IMR-90 (cell line): ENCODE data around the gene MAK. TPM values are rescaled to one million over a fixed set of nuclear protein-coding genes. Genes with fewer than 3 reads are reported as not detected.

Experiments used
- ATAC-seq: fragments of 200-7000 bp; cut with Tn5 transposase; 2 replicates; pipeline ENCODE4 v1.9.1; 2020; ENCODE audit warnings: low read depth, mild to moderate bottlenecking, moderate library complexity
- BruUV-seq: library from RNA; stranded (reverse); fragments of 400-500 nt; replicated peaks from 2 replicates; lab custom pipeline; 2021; lab: Mats Ljungman, UMichigan
- CTCF ChIA-PET: fragments of 300-600 bp; formaldehyde crosslinking; extraction: SDS; loops from one replicate; lab custom pipeline; 2021; ENCODE audit warnings: antibody characterized with exemption; lab: Yijun Ruan, JAX
- POLR2A ChIA-PET: fragments of 300-600 bp; sonication (Branson Sonifier 250); formaldehyde crosslinking; loops from one replicate; lab custom pipeline; 2022; ENCODE audit warnings: antibody characterized with exemption; ENCODE audit not compliant: unreplicated experiment; lab: Charles Lee
- DNase-seq: peaks from one replicate; pipeline ENCODE4 v3.0.0; 2013
- H2AFZ ChIP-seq: replicated peaks from 2 replicates; pipeline ENCODE3; 2013; ENCODE audit warnings: low read length, mild to moderate bottlenecking; ENCODE audit not compliant: poor library complexity
- H2AK5ac ChIP-seq: 2 replicates; pipeline ENCODE4 v1.6.1; 2013; ENCODE audit warnings: low read depth, low read length, inconsistent platforms
- H2AK9ac ChIP-seq: replicated peaks from 2 replicates; pipeline ENCODE3; 2013; ENCODE audit warnings: mild to moderate bottlenecking, low read depth, low read length, moderate library complexity; ENCODE audit not compliant: poor library complexity
- H2BK120ac ChIP-seq: 2 replicates; pipeline ENCODE4 v1.6.1; 2013; ENCODE audit warnings: low read depth, low read length, inconsistent platforms
- H2BK15ac ChIP-seq: 3 replicates; pipeline ENCODE4 v1.6.1; 2013; ENCODE audit warnings: low read depth, low read length, inconsistent platforms
- H2BK20ac ChIP-seq: 2 replicates; pipeline ENCODE4 v1.6.1; 2013; ENCODE audit warnings: low read depth, mild to moderate bottlenecking, inconsistent platforms, low read length, moderate library complexity
- H2BK5ac ChIP-seq: 2 replicates; pipeline ENCODE4 v1.6.1; 2013; ENCODE audit warnings: mild to moderate bottlenecking, low read depth, low read length, inconsistent platforms; ENCODE audit not compliant: poor library complexity, severe bottlenecking
- H3K14ac ChIP-seq: replicated peaks from 2 replicates; pipeline ENCODE4 v1.6.1; 2013; ENCODE audit warnings: low read depth, low read length, inconsistent platforms
- H3K18ac ChIP-seq: 2 replicates; pipeline ENCODE4 v1.6.1; 2013; ENCODE audit warnings: low read depth, low read length, control low read depth
- H3K23ac ChIP-seq: 2 replicates; pipeline ENCODE4 v1.6.1; 2013; ENCODE audit warnings: low read depth, low read length, inconsistent platforms
- H3K27ac ChIP-seq: 2 replicates; pipeline ENCODE4 v1.5.1; 2013; ENCODE audit warnings: mild to moderate bottlenecking, control low read depth, low read length; ENCODE audit not compliant: insufficient read depth
- H3K27me3 ChIP-seq: 2 replicates; pipeline ENCODE4 v1.6.1; 2013; ENCODE audit warnings: low read length; ENCODE audit not compliant: control insufficient read depth, insufficient read depth
- H3K36me3 ChIP-seq: 2 replicates; pipeline ENCODE4 v1.6.1; 2013; ENCODE audit warnings: low read length, mixed read lengths; ENCODE audit not compliant: control insufficient read depth, insufficient read depth
- H3K4ac ChIP-seq: 2 replicates; pipeline ENCODE4 v1.6.1; 2013; ENCODE audit warnings: low read depth, low read length, inconsistent platforms
- H3K4me1 ChIP-seq: 2 replicates; pipeline ENCODE4 v1.6.1; 2013; ENCODE audit warnings: low read length, mixed read lengths; ENCODE audit not compliant: control insufficient read depth, insufficient read depth
- H3K4me2 ChIP-seq: 2 replicates; pipeline ENCODE4 v1.6.1; 2013; ENCODE audit warnings: low read depth, mild to moderate bottlenecking, control low read depth, low read length, moderate library complexity
- H3K4me3 ChIP-seq: 2 replicates; pipeline ENCODE4 v1.5.1; 2013; ENCODE audit warnings: low read depth, mild to moderate bottlenecking, control low read depth, low read length, moderate library complexity; ENCODE audit not compliant: insufficient read depth
- H3K56ac ChIP-seq: 2 replicates; pipeline ENCODE4 v1.6.1; 2013; ENCODE audit warnings: low read length, inconsistent platforms; ENCODE audit not compliant: insufficient read depth; ENCODE audit errors: extremely low read depth
- H3K79me1 ChIP-seq, 2 experiments: 2 replicates each; pipeline ENCODE4 v1.6.1; 2013; ENCODE audit warnings: low read length in 2 of 2, inconsistent platforms in 1 of 2, low read depth in 1 of 2
- H3K9ac ChIP-seq: 2 replicates; pipeline ENCODE4 v1.6.1; 2013; ENCODE audit warnings: low read depth, low read length, control low read depth
- H3K9me1 ChIP-seq: 2 replicates; pipeline ENCODE4 v1.6.1; 2013; ENCODE audit warnings: low read length, inconsistent platforms; ENCODE audit not compliant: insufficient read depth
- H3K9me3 ChIP-seq: 2 replicates; pipeline ENCODE4 v1.6.1; 2013; ENCODE audit warnings: low read length; ENCODE audit not compliant: control insufficient read depth, insufficient read depth
- H4K20me1 ChIP-seq: 2 replicates; pipeline ENCODE4 v1.6.1; 2013; ENCODE audit warnings: low read length, inconsistent platforms; ENCODE audit not compliant: insufficient read depth
- H4K5ac ChIP-seq: 2 replicates; pipeline ENCODE4 v1.6.1; 2013; ENCODE audit warnings: mild to moderate bottlenecking, low read depth, low read length, control low read depth
- H4K8ac ChIP-seq, 2 experiments: 2 replicates each; pipeline ENCODE4 v1.6.1; 2013; ENCODE audit warnings: low read depth in 2 of 2, low read length in 2 of 2, control low read depth in 1 of 2, inconsistent platforms in 1 of 2
- H4K91ac ChIP-seq: 2 replicates; pipeline ENCODE4 v1.6.1; 2013; ENCODE audit warnings: low read depth, low read length, inconsistent platforms; ENCODE audit not compliant: insufficient read depth
- BHLHE40 ChIP-seq: fragments of 150-350 bp; IDR thresholded peaks from 2 replicates; pipeline ENCODE4 v1.6.1; 2016; ENCODE audit warnings: mild to moderate bottlenecking, low read depth, low read length
- CEBPB ChIP-seq: IDR thresholded peaks from 2 replicates; pipeline ENCODE4 v1.6.1; 2012; ENCODE audit warnings: low read depth, low read length, improper control_type of control experiment
- CHD1 ChIP-seq: IDR thresholded peaks from 2 replicates; pipeline ENCODE4 v1.6.1; 2012; ENCODE audit warnings: low read depth, low read length, improper control_type of control experiment
- CTCF ChIP-seq: conservative IDR thresholded peaks from 2 replicates; pipeline ENCODE4 v1.5.1; 2012; ENCODE audit warnings: mild to moderate bottlenecking, low read depth, low read length, improper control_type of control experiment
- ELK1 ChIP-seq: fragments of 150-350 bp; IDR thresholded peaks from 2 replicates; pipeline ENCODE4 v1.6.1; 2016; ENCODE audit warnings: low read depth, mild to moderate bottlenecking, low read length, moderate library complexity, borderline replicate concordance
- FOS ChIP-seq: fragments of 150-350 bp; IDR thresholded peaks from 2 replicates; pipeline ENCODE4 v1.6.1; 2016; ENCODE audit warnings: low read depth, low read length
- MAFK ChIP-seq: IDR thresholded peaks from 2 replicates; pipeline ENCODE4 v1.6.1; 2012; ENCODE audit warnings: low read depth, low read length, improper control_type of control experiment
- MAZ ChIP-seq: IDR thresholded peaks from 2 replicates; pipeline ENCODE4 v1.6.1; 2012; ENCODE audit warnings: low read depth, mild to moderate bottlenecking, low read length, improper control_type of control experiment, moderate library complexity, borderline replicate concordance
- MXI1 ChIP-seq: IDR thresholded peaks from 2 replicates; pipeline ENCODE4 v1.6.1; 2012; ENCODE audit warnings: low read depth, mild to moderate bottlenecking, low read length, moderate library complexity, borderline replicate concordance
- NFE2L2 ChIP-seq: fragments of 150-350 bp; IDR thresholded peaks from 2 replicates; pipeline ENCODE4 v1.6.1; 2016; ENCODE audit warnings: low read depth, mild to moderate bottlenecking, low read length
- POLR2A ChIP-seq: IDR thresholded peaks from 2 replicates; pipeline ENCODE4 v1.6.1; 2012; ENCODE audit warnings: mild to moderate bottlenecking, low read depth, low read length
- RAD21 ChIP-seq: IDR thresholded peaks from 2 replicates; pipeline ENCODE4 v1.6.1; 2012; ENCODE audit warnings: low read length, improper control_type of control experiment
- RCOR1 ChIP-seq: IDR thresholded peaks from 2 replicates; pipeline ENCODE4 v1.6.1; 2012; ENCODE audit warnings: mild to moderate bottlenecking, low read length, improper control_type of control experiment; ENCODE audit not compliant: insufficient replicate concordance
- RFX5 ChIP-seq: IDR thresholded peaks from 2 replicates; pipeline ENCODE4 v1.8.0; 2012; ENCODE audit warnings: low read depth, mild to moderate bottlenecking, low read length, moderate library complexity
- SMC3 ChIP-seq: fragments of 150-350 bp; IDR thresholded peaks from 2 replicates; pipeline ENCODE4 v1.6.1; 2016; ENCODE audit warnings: low read depth, mild to moderate bottlenecking, antibody characterized with exemption, low read length, moderate library complexity
- WGBS, 2 experiments: methylation state at CpG; one replicate each; pipeline versions ENCODE4 v1.1.5 to v1.1.7; 2013; ENCODE audit warnings: missing lambda C conversion rate in 2 of 2; ENCODE audit not compliant: insufficient read length in 1 of 2; ENCODE audit errors: extremely low coverage in 2 of 2; 5-methylcytosine and 5-hydroxymethylcytosine counted together
- dilution Hi-C: fragments of 300-500 bp; cut with HindIII; formaldehyde crosslinking; loops from one replicate; pipeline ENCODE4 v1.14.3; 2018; ENCODE audit warnings: low sequenced_read_pairs; ENCODE audit not compliant: unreplicated experiment
- in situ Hi-C: fragments of 300-500 bp; cut with MboI; formaldehyde crosslinking; loops from 3 replicates; pipeline ENCODE4 v1.14.3; 2019; ENCODE audit warnings: low sequenced_read_pairs, inconsistent platforms, mixed read lengths
- intact Hi-C: fragments of 100-400 bp; cut with micrococcal nuclease; formaldehyde crosslinking; loops from 2 replicates; pipeline ENCODE4 v1.10.0; 2022
- polyA plus RNA-seq, 3 experiments: library from polyadenylated mRNA; depleted of rRNA; stranded (reverse); fragments of >200 nt; gene quantifications; 2 replicates each; pipeline ENCODE4 v1.2.3, GENCODE V29; 2012; ENCODE audit warnings: low replicate concordance in 1 of 3
- total RNA-seq: library from RNA; depleted of rRNA; stranded (reverse); fragments of >200 nt; gene quantifications from 2 replicates; pipeline ENCODE4 v1.2.3, GENCODE V29; 2012

The MAK gene
- total and polyA plus RNA-seq, 2 of the 4 experiments (the other 2 are of a cell fraction) = not detected

- no TSS peak for BruUV-seq
- ChIA-PET CTCF (no interaction called here), POLR2A (no interaction called here)
- H4K20me1 ChIP-seq = peaks cover 7% of the 10 kb centered on the region; the same call in 1 of the 2 replicates
- no peak overlapping the region for H4K8ac ChIP-seq
- no peaks in the 10 kb centered on the region for H3K27me3 ChIP-seq
- H3K18ac ChIP-seq = no peak overlapping the region
- in situ Hi-C loops = loop anchor here (25.0 kb wide), 1 partner anchor 1238 kb away; no protein-coding TSS in a partner anchor
- dilution Hi-C loops = no loop called here
- intact Hi-C loops = no loop called here
- no peak overlapping the region for H2BK5ac ChIP-seq
- no peak overlapping the region for H3K4ac ChIP-seq
- H2AK9ac ChIP-seq = peak overlapping the region; percentile 15
- H3K4me2 ChIP-seq = no peak overlapping the region
- H3K14ac ChIP-seq = no peak overlapping the region
- no peaks in the 10 kb centered on the region for H3K9me3 ChIP-seq
- no peak overlapping the region for H4K91ac ChIP-seq
- no peak overlapping the region for H3K56ac ChIP-seq
- peaks cover 37% of the 10 kb centered on the region for H3K36me3 ChIP-seq
- TF ChIP-seq BHLHE40 = no peak
- TF ChIP-seq POLR2A = no peak
- no peak for TF ChIP-seq CHD1
- no peak for TF ChIP-seq CEBPB
- TF ChIP-seq NFE2L2 = no peak
- no peak for TF ChIP-seq SMC3
- TF ChIP-seq RFX5 = no peak
- no peak for TF ChIP-seq RAD21
- no peak for TF ChIP-seq FOS
- no peak for TF ChIP-seq RCOR1
- no peak for TF ChIP-seq MAZ
- TF ChIP-seq MXI1 = no peak
- TF ChIP-seq CTCF = no peak
- no peak for TF ChIP-seq MAFK
- no peak for TF ChIP-seq ELK1
- peaks cover 31 to 61% of the 10 kb centered on the region in 2 experiments for H3K79me1 ChIP-seq
- no peak overlapping the region for H2AFZ ChIP-seq
- H3K23ac ChIP-seq = no peak overlapping the region; the same call in 1 of the 2 replicates
- H3K9ac ChIP-seq = no peak overlapping the region
- no peak for DNase-seq
- ATAC-seq = no peak
- no peak overlapping the region for H2BK20ac ChIP-seq
- no peak overlapping the region for H2AK5ac ChIP-seq
- WGBS, 2 experiments = no CpG with 5 or more reads among the region's 9 CpGs
- H2BK120ac ChIP-seq = no peak overlapping the region
- H3K9me1 ChIP-seq = peaks cover 13% of the 10 kb centered on the region
- H3K27ac ChIP-seq = no peak overlapping the region
- no peak overlapping the region for H2BK15ac ChIP-seq
- H3K4me3 ChIP-seq = no peak overlapping the region
- no peak overlapping the region for H4K5ac ChIP-seq
- H3K4me1 ChIP-seq = peaks cover 6% of the 10 kb centered on the region
These were observed 112.6 kb downstream of the MAK start for GRCh38 chr6:10725716-10726115.
